Left hindlimb (tissue), 1 donor: ENCODE results near the gene RAB11FIP4.

Source experiments
- DNase-seq: peaks from one replicate; pipeline ENCODE4 v3.0.0-alpha.2; 2018

Gene RAB11FIP4

DNA sequence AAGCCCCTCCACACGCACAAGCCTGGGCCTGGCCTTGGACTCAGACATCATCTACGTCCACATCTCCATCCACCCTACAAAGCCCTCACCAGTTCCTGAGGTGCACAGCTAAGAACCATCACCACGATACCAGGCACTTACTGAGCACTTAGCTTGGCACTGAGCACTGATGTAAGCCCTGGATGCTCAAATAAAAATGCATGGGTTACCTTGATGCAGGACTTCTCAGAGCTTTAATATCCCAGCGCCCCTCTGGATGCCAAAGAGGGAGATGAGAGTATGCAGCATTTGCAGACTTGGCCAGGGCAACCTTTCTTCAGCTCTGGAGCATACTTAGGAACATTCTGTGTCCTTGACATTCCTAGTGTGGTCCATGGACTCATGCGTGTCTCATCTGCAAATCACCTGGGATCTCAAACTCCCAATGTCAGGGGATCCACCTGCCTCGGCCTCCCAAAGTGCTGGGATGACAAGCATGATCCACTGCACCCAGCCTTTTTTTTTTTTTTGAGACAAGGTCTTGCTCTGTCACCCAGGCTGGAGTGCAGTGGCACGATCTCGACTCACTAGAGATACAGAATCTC lies 69.8 kb downstream of the RAB11FIP4 start:
- no peak for DNase-seq

DNA sequence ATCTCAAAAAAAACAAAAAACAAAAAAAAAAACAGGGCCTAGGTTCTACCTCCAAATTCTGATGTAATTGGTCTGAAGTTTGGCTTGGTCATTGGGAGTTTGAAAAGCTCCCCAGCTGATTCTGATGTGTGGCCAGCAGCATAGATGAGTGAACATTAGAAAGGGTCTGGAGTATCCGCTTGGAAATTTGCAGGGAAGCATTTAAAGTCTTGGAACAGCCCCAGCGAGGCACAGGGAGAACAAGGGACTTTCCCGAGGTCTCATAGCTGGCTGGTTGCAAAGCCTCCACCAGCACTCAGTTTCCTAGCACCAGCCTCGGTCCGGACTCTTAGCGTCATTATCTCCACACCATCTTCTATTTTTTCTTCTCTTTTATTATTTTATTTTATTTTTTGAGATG lies 70.8 kb downstream of the RAB11FIP4 start:
- no peak for DNase-seq

DNA sequence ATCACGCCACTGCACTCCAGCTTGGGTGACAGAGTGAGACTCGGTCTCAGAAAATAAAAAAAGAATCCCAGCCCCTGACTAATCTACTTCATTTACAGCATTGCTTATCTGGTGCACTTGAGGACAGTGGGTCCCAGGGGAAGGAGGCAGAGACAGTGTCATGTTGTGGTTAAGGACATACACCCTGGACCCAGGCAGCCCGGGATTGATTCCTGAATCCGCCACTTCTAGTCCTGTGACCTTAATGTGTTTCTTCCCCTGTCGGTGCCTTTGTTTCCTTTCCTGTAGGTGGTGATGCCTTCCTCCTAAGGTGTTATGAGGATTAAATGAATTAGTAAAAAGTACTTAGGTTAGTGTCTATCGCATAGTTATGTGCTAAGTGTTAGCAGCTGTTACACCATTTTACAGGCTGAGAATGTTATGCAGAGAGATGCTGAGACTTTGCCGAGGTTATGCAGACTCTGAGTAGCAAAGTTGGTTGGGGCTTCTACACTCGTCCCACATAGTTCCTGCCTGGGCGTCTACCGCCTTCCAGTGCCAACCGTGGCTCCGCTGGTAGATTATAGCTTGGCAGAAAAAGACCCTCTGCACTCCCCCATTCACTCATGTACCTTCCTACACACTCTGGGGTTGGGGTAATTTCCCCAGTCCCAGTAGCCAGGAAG lies 74.8 kb downstream of the RAB11FIP4 start:
- DNase-seq = no peak

DNA sequence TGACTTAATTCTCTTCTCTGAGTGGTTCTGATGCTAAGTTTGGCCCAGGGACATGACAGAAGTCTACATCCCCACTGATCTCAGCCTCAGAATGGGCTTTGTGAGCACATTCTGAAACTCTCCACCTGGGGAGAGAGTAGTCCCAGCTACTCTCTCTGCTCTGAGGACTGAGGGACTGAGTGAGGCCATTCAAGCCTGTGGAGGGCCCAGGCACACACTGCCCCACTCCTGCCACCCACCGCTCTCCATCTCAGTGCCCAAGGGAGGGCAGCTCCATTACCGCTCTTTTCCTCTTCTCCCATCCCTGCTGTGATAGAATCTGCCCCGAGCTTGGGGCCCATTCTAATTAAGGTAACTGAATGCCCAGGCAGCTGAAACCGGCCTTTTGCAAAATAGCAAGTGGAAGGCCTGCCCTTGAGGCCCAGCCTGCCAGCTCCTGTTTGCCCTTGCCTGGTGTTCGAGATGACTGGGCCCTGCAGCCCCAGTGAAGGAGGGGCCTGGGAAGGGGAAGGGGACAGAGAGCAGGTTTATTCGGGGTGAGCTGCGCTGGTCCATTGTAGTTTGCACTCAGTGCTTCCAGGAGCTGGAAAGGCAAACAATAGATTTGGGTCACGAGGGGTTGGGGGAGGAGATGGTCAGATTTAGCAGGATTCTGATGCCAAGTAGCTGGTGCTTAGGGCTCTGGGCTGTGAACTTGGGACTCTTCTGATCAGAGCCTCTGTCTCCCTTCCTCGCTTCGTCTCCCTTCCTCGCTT lies 76.2 kb downstream of the RAB11FIP4 start:
- no peak for DNase-seq

DNA sequence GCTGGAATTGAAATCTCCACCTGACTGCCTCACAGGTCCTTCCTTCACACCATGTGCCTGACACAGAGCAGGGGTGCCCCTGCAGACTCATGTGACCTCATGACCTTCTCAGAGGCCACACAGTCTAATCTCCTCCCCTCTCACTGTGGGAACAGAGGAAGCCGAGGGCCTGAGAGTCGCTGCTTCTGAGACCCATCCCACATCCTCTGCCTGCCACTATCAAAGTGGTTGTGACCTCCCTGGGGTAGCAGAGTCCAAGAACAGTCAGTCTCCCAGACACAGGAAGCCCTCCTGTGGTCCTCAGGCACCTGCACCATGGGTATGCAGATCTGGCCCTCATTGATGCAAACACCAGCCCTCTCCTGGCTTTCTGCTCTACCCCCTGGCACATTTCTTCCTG lies 78.5 kb downstream of the RAB11FIP4 start:
- no peak for DNase-seq

DNA sequence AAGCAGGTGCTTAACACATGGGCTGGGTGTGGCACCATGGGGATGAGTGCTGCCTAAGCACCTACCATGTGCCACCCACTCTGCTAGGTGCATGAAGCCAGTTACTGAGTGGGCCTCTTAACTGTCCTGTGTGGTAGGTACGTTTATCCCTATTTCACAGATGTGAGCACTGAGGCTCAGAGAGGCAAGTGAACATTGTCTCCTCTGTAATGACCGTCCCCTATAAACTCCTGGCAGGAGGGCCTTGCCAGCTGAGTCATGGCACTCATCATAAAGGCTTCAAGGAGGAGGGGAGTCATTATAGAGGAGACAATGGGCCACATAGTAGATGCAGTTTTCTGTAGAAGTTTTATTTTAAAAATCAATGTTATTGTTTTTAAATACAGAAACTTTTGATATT lies 79.1 kb downstream of the RAB11FIP4 start:
- DNase-seq = no peak

DNA sequence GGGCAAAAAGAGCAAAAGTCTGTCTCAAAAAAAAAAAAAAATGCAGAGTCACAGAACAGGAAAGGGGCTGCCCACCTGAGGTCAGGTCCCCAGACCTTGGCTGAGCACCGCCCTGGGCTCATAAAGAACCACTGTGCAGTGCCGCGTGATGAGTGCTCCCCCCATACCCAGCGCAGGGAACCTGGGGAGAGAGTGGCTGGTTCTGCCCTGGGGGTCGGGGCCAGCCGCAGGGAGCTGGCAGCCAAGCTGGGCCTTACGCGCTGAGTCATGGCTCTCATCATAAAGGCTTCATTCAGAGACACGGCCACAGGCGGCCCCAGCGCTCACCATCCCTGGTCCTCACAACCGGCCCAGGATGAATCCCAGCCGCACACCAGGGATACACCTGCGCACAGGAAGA lies 80.7 kb downstream of the RAB11FIP4 start:
- DNase-seq = peak; percentile 66

DNA sequence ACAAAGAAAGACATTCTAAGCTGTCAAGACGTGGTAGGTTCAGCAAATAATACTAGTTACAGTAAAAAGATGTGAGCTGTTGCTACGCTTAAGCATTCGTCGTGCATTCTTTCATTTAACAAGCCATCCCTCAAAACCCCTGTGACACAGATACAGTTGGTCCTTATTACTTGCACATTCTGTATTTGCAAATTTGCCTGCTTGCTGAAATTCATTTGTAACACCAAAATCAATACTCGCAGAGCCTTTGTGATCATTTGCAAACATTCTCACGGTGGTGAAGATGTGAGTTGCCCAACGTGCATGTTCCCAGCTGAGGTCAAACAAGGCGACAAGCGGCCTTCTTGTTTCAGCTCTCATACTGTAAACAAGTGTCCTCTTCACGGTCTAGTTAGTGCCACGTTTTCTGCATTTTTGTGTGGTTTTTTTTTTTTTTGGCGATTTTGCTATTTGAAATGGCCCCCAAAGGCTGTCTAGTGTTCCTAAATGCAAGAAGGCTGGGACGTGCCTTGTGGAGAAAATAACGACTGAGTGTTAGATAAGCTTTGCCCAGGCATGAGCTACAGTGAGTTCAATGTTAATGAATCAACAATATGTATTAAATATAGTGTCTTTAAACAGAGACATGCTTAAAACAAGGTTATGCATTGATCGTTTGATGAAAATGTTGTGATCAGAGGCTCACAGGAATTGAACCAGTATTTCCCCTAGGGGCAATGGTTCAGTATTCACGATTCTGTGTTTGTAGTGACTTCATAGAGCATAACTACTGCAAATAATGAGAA lies 84.1 kb downstream of the RAB11FIP4 start:
- DNase-seq = no peak

DNA sequence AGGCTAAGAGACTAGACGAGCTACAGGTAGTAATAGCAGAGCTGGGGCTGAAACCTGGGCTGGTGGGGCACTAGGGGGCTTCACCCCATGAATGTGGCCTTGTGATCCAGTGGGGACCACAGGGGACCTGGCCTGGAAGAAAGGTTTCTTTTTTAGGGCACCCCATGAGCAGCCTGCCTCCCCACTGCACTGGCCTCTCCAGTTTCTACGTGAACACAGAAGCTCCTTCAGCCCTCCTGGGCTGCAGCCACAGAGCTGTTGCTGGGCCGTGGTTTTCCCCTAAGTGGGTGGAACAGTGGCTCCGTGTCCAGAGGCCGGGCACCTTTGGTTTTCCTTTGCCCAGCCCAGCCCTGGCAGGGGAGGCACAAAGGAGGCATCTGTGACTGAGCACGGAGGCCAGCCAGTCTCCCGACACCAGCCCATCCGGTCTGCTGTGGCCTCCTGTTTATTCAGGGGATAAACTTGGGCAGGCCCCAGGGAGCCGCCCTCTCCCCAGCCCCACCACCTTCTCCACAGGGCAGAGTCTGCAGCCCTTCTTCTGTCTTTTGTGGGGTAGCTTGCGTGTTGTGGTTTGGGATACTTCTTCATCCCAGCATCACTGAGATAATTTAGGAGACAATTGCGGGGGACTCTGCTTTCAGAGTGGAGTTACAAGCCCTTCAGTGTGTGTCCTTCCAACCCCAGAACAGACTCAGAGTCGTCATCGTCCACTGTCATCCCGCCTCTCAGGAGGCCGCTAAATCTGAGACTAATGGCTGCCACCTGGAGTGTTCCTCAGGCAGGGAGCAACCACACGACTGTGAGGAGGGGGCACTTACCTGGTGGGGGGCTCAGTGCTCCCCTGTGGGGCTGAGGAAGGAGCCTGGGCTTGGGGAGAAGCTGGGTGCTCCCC lies 85.3 kb downstream of the RAB11FIP4 start:
- peak; percentile 80 for DNase-seq

DNA sequence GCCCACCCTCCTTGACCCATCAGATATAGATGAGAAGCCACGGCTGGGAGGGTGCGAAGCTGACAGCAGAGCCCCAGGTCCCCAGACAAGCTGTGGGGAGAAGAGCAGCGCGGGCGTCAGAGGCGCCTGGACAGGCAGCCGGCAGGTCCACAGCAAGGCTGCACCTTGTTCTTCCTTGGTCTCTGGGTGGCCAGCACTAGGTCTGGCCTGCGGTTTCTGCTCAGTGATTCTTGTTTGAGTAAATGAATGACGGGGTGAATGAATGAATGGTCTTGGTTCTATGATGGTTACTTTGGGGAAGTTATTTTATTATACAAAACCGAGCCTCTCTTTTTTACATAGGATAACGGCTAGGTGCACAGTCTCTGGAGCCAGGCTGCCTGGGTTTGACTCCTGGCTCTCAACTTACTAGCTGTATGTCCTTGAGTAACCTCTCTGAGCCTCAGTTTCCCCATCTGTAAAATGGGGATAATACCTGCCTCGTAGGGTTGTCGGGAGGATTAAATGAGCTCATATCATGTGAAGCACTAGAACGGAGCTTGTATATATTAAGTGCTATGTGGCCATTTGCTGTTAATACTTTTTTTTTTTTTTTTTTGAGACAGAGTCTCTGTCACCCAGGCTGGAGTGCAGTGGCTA lies 86.1 kb downstream of the RAB11FIP4 start:
- DNase-seq = no peak

DNA sequence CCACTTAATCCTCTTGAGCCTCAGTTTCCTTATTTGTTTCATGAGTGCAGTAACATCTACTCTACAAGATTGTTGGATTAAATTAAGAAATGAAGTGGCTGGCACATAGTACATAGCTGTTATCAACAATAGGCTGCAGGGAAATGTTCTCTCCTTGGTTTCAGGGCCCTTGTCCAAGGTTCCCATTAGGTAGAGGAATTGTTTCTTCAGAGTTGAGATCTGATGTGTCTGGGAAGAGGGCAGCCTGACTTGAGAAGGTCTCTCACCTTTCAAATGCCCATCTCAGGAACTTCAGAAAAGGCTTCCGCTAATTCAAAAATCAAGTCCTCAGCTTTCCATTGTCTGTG lies 87.6 kb downstream of the RAB11FIP4 start:
- DNase-seq = no peak

DNA sequence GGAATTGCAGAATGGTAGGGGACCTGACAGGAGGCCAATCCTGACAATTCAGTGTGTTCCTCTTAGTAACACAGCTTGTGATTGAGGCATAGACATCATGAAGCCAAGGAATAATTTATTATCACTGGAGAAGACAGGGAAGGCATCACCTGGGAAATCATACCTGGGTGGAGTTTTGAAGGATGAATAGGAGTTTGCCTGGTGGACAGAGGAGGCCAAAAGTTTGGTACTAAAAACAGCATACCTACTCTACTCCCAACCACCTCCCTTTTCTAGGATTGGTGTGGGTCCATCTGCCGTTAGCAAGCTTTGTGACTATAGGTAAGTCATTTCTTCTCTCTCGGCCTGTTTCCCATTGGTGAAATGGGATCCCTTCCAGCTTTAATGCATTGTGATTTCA lies 88.0 kb downstream of the RAB11FIP4 start:
- no peak for DNase-seq

DNA sequence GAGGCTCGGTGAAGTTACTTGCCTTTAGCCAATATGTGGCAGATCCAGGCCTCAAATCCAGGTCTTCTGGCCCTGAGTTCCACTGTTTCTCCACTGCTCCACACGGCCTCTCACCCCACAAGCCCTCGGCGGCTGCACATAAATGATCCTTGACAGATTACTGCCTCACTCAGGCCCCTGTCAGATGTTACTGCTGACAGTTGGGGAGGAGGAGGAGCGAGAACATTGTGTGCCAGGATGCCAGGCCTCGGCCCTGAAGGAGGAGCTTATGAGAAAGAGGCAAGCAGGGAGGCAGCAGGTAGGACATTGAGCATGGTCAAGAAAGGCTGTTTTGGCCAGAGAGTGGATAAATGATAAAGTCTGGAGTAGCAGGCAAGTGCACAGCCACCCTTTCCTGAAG lies 88.6 kb downstream of the RAB11FIP4 start:
- no peak for DNase-seq

DNA sequence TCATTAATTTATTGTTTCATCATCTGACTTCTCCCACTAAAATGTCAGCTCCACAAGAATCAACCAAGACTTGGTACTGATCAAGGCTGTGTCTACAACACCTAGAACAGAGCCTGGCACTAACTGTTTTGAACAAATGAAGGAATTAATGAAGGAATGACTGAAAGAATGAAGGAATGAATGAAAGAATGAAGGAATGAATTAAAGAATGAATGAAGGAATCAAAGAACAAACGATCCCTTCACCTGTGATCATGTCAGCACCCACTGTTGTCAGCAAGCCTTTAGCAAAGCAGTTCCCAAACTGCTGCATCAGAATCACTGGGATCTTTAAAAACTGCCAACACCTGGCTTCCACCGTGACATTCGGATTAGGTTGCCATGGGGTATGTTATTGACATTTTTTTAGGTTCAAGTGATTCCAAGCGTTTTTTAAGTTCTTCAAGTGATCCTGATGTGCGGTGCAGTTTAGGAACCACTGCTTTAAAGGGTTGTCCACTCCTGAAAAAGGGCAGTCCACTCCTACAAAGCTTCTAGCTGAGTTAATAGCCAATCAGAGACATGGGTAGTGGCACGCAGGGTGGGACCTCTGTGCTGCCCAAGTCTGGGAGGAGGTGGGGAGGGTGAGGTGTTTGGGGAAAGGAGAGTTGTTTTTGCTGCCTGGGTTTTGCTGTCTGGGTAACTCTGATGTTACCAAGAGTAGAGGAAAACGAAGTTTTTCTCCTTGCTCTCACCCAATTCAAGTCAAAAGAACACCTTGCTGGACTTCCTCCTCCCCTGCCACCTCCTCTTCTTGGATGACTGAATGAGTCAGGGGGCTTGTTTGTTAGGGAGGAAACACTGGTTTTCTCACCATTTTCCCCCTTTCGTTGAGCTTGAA lies 89.7 kb downstream of the RAB11FIP4 start:
- no peak for DNase-seq

DNA sequence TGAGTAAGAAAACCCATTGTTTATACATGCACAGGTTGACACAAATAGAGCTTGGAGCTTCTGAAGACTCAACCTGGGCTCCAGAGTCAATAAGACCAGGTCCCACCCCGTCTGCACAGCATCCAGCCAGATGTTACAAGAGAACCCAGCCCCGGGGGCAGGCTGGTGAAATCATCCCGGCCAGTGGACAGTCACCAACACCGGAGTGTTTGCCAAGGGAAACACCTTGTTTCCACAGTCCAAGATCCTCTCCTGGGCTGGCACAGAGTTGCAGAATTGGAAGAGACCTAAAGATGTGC lies 90.3 kb downstream of the RAB11FIP4 start:
- no peak for DNase-seq

DNA sequence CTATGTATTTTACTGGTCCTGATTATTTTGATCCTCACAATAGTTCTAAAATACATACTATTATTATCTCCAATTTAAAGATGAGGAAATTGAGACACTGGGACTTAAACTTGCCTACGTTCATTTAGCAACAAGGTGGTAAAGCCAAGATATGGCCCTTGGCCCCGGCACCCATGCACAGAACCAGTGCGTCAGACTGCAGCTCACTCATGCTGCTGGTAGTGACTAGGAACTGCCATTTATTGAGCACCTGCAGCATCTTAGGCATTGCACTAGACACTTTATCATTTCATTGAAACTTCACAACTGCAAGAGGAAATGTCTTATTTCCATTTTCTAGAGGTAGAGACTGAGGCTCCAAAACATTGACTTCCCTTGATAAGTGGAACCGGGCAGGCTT lies 93.3 kb downstream of the RAB11FIP4 start:
- DNase-seq = no peak

DNA sequence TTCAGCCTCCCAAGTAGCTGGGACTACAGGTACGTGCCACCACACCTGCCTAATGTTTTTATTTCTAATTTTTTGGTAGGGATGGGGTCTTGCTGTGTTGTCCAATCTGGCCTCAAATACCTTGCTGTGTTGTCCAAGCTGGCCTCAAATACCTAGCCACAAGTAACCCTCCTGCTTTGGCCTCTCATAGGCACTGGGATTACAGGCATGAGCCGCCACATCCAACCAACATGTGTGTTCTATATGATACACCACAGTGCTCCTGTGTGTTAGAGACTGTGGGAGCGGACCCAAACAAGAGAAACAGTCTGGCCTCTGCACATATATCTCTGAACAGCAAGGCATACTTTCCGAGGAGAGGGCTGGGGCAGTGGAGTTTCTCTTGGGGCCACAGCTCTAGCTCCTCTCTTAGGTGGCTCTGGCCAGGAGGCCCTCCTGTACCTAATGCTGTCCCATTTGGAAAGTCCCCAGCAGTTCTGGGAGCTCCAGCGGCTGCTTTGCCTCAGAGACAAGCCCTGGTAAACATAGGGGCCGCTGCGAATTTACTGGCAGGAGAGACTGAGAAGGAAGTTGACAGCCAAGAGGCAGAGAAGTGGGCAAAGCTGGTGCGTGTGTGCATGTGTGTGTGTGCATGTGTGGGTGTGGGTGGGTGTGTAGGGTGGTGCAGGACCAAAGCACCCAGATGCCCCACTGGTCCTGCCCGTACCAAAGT lies 95.0 kb downstream of the RAB11FIP4 start:
- DNase-seq = no peak

DNA sequence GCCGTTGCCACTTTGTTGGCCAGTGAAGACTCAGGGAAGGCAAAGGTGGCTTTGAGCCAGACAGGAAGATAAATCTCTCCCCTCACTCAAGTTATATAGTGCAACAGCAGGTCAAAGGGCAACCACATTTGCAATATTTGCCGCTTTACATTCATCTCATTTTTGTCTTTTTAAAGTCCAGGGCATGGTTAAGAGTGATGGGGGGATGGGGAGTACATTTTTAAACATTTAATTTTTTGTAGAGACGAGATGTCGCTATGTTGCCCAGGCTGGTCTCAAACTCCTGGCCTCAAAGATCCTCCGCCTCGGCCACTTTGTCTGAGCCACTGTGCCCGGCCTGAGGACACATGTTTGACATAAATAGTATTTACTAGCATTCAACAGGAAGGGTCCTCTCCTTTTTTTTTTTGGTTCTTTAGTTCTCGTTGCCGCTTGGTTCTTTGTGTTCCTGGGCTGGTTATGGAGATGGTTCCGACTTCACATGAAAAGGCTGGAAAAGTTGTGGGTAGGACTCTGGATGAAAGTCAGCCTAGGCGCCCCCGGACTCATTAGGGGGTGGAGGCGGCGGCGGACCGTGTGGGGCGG lies 95.7 kb downstream of the RAB11FIP4 start:
- DNase-seq = no peak

DNA sequence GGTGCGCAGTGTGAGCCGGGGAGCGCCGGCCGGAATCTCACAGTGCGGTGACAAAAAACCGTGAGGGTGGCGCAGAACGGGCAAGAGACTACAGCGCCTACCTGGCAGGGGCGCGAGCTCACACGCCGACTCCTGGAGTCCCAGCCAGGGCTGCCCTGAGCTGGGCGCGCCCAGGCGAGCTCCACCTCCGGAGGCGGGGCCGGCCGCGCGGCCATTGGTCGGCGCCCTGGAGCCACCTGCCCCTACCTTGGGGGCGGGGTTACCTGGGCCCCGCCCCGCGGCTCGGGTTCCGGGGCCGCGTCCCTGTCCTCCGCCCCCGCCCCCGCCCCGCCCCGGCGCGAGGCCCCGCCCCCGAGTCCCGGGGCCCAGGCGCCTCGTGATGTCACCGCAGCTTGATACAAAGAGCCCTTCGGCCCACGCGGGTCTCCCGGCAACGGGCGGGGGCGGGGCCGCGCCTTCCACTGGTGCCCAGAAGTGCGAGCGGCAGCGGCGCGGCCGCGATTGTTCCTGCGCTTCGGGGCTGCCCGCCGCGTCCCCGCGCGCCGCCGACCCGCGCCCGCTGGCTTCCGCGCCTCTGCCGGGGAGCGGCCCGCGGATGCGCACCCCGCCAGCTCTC lies 96.3 kb downstream of the RAB11FIP4 start:
- DNase-seq = peak; percentile 80
